ENCODE measurements around the gene AFG1L.
"Not testable (repeated sequence)": the region's sequence is repeated elsewhere in the genome, so short reads cannot be mapped to it uniquely, and the experiment has no call there.

Gene AFG1L

DNA sequence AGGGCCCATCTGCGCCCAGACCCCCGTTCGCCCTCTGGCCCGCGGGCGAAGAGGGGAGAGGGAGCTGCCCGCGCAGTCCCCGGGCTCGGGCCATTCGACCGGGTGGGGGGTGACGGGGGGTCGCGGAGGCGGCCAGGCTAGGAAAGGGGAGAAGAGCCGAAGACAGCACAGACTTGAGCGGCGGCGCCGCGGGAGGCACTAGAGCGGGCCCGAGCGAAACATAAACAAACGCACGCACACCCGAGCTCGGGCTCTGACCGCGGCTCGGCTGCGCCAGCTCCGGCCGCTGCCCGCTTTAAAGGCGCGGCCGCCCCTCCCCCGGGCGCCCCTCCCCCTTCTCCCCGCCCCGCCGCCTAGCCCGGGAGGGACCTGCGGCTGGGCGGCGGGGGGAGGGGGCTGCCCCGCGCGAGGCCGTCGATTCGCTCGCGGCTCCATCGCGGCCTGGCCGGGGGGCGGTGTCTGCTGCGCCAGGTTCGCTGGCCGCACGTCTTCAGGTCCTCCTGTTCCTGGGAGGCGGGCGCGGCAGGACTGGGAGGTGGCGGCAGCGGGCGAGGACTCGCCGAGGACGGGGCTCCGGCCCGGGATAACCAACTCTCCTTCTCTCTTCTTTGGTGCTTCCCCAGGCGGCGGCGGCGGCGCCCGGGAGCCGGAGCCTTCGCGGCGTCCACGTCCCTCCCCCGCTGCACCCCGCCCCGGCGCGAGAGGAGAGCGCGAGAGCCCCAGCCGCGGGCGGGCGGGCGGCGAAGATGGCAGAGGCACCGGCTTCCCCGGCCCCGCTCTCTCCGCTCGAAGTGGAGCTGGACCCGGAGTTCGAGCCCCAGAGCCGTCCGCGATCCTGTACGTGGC is 265.8 kb downstream of the AFG1L start, which contains the start of gene FOXO3:
Gene FOXO3, plus strand, starts transcription at position 455 of the 846 bp plus-strand sequence. Its CDS starts 292 bp downstream, at position 747.
- DNase-seq = no peak

DNA sequence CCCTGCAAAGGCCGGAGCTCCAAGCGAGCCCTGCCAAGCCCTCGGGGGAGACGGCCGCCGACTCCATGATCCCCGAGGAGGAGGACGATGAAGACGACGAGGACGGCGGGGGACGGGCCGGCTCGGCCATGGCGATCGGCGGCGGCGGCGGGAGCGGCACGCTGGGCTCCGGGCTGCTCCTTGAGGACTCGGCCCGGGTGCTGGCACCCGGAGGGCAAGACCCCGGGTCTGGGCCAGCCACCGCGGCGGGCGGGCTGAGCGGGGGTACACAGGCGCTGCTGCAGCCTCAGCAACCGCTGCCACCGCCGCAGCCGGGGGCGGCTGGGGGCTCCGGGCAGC is 266.4 kb downstream of the AFG1L start:
- DNase-seq = not testable (repeated sequence)

DNA sequence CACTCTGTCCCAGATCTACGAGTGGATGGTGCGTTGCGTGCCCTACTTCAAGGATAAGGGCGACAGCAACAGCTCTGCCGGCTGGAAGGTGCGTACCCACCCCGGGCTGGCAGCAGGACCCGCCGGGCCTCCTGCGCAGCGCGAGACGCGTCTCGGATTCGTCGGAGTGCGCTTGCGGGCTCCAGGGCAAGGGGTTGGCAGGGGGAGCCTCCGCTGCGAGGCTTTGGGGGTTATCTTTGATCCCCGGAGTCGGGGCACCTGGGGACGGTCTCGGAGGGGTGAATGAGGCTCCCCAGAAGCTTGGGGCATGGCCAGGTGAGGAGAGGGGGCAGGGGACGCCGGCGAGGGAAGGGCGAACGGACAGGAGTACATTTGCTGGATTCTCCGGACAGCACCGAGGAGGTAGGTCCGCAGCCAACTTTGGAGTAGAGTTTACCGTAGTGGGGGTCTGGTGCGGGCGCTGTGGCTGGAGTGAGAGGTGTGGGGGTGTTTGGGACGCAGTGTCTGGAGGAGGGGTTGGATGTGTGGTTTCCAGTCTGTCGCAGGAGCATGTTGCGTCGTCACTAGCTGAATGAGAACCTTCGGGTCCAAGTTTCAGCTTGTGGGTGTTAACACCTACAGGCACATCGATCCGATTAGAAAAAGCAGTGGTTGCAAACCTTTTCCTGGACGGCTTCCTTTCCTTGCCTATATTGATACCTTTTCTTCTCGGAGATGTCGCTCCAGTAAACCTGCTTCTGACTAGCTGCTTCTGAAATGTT is 267.1 kb downstream of the AFG1L start:
- no peak for DNase-seq

DNA sequence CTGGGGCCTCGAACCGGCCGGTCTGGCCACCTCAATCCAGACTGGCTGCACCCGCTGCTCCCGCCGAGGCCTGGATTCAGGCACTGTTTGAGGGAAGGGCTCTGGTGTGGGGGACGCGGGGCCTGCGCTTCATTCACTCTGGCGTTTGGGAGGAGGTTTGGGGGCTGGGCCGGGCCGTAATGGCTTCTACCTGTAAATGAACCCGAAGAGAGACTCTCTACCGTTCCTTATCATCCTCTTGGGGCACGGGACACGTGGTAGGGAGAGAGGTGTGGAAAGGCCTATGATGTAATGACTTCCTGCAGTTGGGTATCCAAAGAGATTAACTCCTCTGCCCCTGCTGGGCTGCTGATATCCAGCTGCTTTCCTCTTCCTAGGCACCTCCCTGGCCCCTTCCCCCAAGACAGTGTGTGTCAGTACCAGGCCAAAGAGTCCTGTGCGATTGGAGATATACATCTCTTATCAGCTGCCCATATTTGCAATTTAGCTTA is 267.7 kb downstream of the AFG1L start:
- DNase-seq = peak; percentile 21

DNA sequence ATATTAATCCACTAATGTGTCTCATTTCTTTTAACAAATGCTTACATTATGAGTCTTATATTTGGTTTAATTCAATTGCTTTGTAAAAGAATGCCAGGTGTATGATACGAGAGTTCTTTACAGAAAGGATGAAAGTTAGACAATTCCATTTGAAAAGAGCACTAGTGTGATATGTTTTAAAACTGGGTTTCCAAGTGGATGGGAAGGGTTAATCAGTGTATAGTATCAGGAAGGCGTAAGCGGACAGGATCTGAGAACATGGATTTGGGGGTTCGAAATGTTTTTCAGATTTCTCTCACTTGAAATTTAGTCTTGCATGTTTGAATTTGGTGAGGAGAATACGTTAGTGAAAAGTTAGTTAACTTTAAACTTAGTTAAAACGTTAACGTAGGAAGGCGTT is 268.4 kb downstream of the AFG1L start:
- no peak for DNase-seq

GRCh38 chr6:108564178-108564577 is 269.3 kb downstream of the AFG1L start:
- no peak for DNase-seq

- no peak for DNase-seq
These were observed 270.4 kb downstream of the AFG1L start for GRCh38 chr6:108565091-108565766.

DNA sequence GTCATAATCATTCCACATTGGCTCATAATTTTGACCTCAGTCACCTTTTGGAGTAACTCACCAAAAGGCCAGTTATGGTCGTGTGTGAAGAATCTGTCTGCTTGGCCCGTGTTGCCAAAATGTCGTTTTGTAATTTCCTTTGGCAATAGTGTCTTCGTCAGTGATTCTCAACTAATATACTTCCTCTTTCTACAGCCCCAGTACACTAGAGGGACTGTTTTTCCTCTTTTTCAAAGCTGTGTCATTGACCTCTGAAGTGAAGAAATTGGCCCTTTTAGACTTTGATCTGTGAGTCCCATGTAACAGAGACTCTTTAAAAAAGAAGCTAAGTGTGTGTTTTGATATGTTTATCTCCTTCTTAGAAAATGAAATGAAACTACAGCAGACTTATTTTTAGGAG is 271.0 kb downstream of the AFG1L start:
- DNase-seq = no peak

- DNase-seq = no peak
These were observed 271.6 kb downstream of the AFG1L start for GRCh38 chr6:108566406-108566805.

- no peak for DNase-seq
These were observed 273.2 kb downstream of the AFG1L start for GRCh38 chr6:108568101-108568500.

DNA sequence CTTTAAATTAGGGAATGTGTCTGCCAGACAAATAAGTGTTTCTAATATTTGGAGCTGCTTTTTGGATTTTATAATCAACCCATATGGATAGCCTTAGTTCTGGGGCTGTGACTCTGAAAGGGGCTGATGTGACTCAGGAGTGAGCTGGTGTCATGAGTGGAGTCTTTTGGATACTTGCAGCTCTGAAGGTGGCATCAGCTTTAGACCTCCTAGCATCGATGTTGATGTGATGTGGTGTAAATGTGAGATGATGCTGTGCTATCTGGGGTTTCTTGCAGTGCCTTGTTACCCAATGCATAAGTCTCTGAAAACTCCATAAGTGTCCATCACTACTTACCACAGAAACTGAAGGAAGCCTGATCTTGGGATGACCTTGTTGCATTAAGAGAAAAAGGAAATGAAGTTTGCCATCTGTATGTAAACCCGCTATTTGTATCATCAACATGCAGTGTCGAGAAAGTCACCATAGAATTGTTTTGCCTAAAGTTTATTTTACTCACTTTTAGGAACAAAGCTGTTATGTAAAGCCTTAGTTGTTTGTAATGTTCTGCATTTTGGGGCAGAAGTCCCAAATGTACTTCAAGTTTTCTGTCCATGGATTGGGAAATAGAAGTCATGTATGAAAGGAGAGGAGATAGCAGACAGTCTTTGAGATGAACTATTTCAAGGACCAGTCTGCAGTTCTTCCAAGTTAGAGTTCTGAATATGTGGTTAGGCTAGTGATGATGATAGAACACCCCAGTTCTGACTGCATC is 273.9 kb downstream of the AFG1L start:
- no peak for DNase-seq

DNA sequence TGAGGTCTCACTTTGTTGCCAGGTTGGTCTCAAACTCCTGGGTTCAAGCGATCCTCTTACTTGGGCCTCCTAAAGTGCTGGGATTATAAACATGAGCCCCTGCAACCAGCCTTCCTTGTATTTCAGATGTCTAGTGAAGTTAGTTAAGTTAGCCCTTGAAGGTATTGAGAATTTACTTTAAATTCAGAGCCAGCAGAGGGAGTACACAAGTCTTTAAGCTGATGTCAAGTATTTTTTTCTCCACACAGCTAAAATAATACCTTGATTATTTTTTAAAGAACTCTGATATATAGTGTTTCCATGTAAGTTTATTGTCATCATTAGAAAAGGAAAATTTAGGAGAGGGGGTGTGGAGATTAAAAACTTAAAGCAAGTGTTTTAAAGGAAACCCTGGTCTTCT is 275.7 kb downstream of the AFG1L start:
- no peak for DNase-seq

DNA sequence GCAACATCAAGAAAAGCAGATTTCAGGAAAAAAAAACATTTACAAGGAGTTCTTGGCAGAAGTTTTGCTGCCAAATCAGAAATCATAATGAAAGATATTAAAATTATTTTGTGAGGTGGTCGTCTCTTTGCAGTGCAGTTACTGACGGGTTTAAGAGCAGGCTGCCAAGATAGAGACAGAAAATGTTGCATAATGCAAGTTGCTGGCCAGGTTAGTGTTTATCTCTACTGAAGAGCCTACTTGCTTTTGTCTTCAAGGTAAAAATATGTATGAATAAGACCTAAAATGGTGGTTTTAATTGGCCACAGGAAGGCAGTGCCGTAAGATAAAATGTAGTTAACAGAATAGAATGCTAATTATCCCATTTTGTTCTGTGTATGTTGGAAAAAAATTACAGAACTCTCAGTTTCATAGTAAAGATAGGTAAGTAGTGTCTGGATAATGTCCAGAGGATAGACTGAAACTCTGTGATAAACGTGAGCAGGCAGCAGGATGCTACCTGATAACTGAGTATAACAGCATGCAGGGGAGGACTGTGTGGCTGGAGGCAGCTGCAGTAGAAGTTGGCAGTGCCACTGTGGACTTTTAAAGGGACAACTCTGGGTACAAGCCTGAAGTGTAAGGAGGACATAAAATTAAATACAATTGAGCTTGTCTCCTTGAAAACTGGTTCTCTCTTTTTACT is 279.7 kb downstream of the AFG1L start:
- no peak for DNase-seq

Data from NCI-H510A treated with DMSO at 0.1 percent for 48 hours (cell line).